8988T (cell line): ENCODE measurements around the gene SH3PXD2B.
A peak's percentile ranks its signal among the peaks of the same experiment; 100 is the strongest.
"Not testable (repeated sequence)": the region's sequence is repeated elsewhere in the genome, so short reads cannot be mapped to it uniquely, and the experiment has no call there.

Experiments used
- DNase-seq: peaks from one replicate; pipeline ENCODE4 v3.0.0; 2011

Gene SH3PXD2B

GRCh38 chr5:172485511-172486202 is 31.3 kb upstream of the SH3PXD2B start:
- no peak for DNase-seq

- DNase-seq: no peak
These were observed 30.3 kb upstream of the SH3PXD2B start for GRCh38 chr5:172484664-172485063.

GRCh38 chr5:172482156-172483020 is 28.1 kb upstream of the SH3PXD2B start:
- no peak for DNase-seq

GRCh38 chr5:172481011-172481800 is 26.9 kb upstream of the SH3PXD2B start:
- DNase-seq: no peak

GRCh38 chr5:172479784-172480115 is 25.4 kb upstream of the SH3PXD2B start:
- no peak for DNase-seq

- DNase-seq: peak; percentile 78
These were observed 24.9 kb upstream of the SH3PXD2B start for GRCh38 chr5:172479034-172479783.

GRCh38 chr5:172478695-172479033 is 24.3 kb upstream of the SH3PXD2B start:
- not testable (repeated sequence) for DNase-seq

- no peak for DNase-seq
These were observed 23.9 kb upstream of the SH3PXD2B start for GRCh38 chr5:172478256-172478655.

- no peak for DNase-seq
These were observed 23.1 kb upstream of the SH3PXD2B start for GRCh38 chr5:172477466-172477865.

GRCh38 chr5:172474293-172474692 is 20.0 kb upstream of the SH3PXD2B start:
- no peak for DNase-seq

- no peak for DNase-seq
These were observed 19.1 kb upstream of the SH3PXD2B start for GRCh38 chr5:172473427-172473826.

GRCh38 chr5:172469697-172470096 is 15.4 kb upstream of the SH3PXD2B start:
- DNase-seq: no peak

GRCh38 chr5:172466062-172466461 is 11.7 kb upstream of the SH3PXD2B start:
- no peak for DNase-seq

GRCh38 chr5:172463031-172463430 is 8.7 kb upstream of the SH3PXD2B start:
- no peak for DNase-seq

- DNase-seq: no peak
These were observed 5.4 kb upstream of the SH3PXD2B start for GRCh38 chr5:172459783-172460165.

- no peak for DNase-seq
These were observed 4.9 kb upstream of the SH3PXD2B start for GRCh38 chr5:172458976-172459782.

GRCh38 chr5:172456076-172456722 is 1.9 kb upstream of the SH3PXD2B start:
- no peak for DNase-seq

GRCh38 chr5:172455511-172456061 is 1.3 kb upstream of the SH3PXD2B start:
- DNase-seq: no peak

GRCh38 chr5:172455087-172455381 is 709 bp upstream of the SH3PXD2B start:
- no peak for DNase-seq

GRCh38 chr5:172453986-172454357 is 353 bp downstream of the SH3PXD2B start:
- no peak for DNase-seq

GRCh38 chr5:172453206-172453985 is 929 bp downstream of the SH3PXD2B start:
- peak; percentile 57 for DNase-seq
